Loucy (cell line): ENCODE data around the gene CCDC171.

Experiments
- H2AFZ ChIP-seq: fragments of 200-600 bp; sonication (generic); 2 replicates; pipeline ENCODE4 v1.6.0; 2016; ENCODE audit warnings: antibody characterized with exemption, mild to moderate bottlenecking, low read length, moderate library complexity
- H3F3A ChIP-seq: fragments of 200-600 bp; 2 replicates; pipeline ENCODE4 v1.6.0; 2016; ENCODE audit warnings: antibody characterized with exemption, low read depth, mild to moderate bottlenecking
- H3K27me3 ChIP-seq: fragments of 200-600 bp; sonication (generic); 2 replicates; pipeline ENCODE4 v1.6.1; 2014; ENCODE audit warnings: low read length, mild to moderate bottlenecking; ENCODE audit not compliant: insufficient read depth, poor library complexity, severe bottlenecking
- H3K36me3 ChIP-seq: fragments of 200-600 bp; sonication (generic); 2 replicates; pipeline ENCODE4 v1.6.1; 2016; ENCODE audit warnings: low read length; ENCODE audit not compliant: insufficient read depth
- H3K4me1 ChIP-seq: fragments of 200-600 bp; sonication (generic); 2 replicates; pipeline ENCODE4 v1.5.1; 2014; ENCODE audit warnings: low read length, mild to moderate bottlenecking; ENCODE audit not compliant: insufficient read depth, poor library complexity, severe bottlenecking
- H3K4me2 ChIP-seq: fragments of 200-600 bp; sonication (generic); 2 replicates; pipeline ENCODE4 v1.6.0; 2014; ENCODE audit warnings: antibody characterized with exemption, low read length, low read depth, mild to moderate bottlenecking; ENCODE audit not compliant: poor library complexity, severe bottlenecking
- H3K4me3 ChIP-seq: fragments of 200-600 bp; sonication (generic); 2 replicates; pipeline ENCODE4 v1.5.1; 2014; ENCODE audit warnings: low read length, mild to moderate bottlenecking, mixed read lengths; ENCODE audit not compliant: poor library complexity, severe bottlenecking
- H3K79me2 ChIP-seq: fragments of 200-600 bp; sonication (generic); 2 replicates; pipeline ENCODE4 v1.6.1; 2014; ENCODE audit warnings: low read length; ENCODE audit not compliant: insufficient read depth
- H3K9ac ChIP-seq: fragments of 200-600 bp; sonication (generic); 2 replicates; pipeline ENCODE4 v1.6.0; 2014; ENCODE audit warnings: mild to moderate bottlenecking, low read depth, low read length, moderate library complexity; ENCODE audit not compliant: poor library complexity, severe bottlenecking
- H3K9me2 ChIP-seq: fragments of 200-600 bp; sonication (generic); replicated peaks from 2 replicates; pipeline ENCODE4 v1.6.1; 2016; ENCODE audit warnings: low read depth, low read length, mixed read lengths
- H3K9me3 ChIP-seq: fragments of 200-600 bp; sonication (generic); 2 replicates; pipeline ENCODE4 v1.6.1; 2014; ENCODE audit warnings: mild to moderate bottlenecking, antibody characterized with exemption, low read length, low read depth; ENCODE audit not compliant: insufficient read depth
- H4K20me1 ChIP-seq: fragments of 200-600 bp; sonication (generic); 2 replicates; pipeline ENCODE4 v1.6.0; 2014; ENCODE audit warnings: antibody characterized with exemption, low read length, mild to moderate bottlenecking; ENCODE audit not compliant: insufficient read depth, poor library complexity, severe bottlenecking
- EZH2phosphoT487 ChIP-seq: fragments of 200-600 bp; IDR thresholded peaks from 2 replicates; pipeline ENCODE4 v1.6.1; 2018; ENCODE audit warnings: antibody characterized with exemption, mild to moderate bottlenecking, moderate library complexity, borderline replicate concordance
- TF ChIP-seq, protein P1 (sequence below): fragments of 200-600 bp; sonication (generic); conservative IDR thresholded peaks from 2 replicates; pipeline ENCODE4 v1.5.1; 2014; ENCODE audit warnings: mild to moderate bottlenecking, antibody characterized with exemption, low read length

CCDC171 gene

DNA sequence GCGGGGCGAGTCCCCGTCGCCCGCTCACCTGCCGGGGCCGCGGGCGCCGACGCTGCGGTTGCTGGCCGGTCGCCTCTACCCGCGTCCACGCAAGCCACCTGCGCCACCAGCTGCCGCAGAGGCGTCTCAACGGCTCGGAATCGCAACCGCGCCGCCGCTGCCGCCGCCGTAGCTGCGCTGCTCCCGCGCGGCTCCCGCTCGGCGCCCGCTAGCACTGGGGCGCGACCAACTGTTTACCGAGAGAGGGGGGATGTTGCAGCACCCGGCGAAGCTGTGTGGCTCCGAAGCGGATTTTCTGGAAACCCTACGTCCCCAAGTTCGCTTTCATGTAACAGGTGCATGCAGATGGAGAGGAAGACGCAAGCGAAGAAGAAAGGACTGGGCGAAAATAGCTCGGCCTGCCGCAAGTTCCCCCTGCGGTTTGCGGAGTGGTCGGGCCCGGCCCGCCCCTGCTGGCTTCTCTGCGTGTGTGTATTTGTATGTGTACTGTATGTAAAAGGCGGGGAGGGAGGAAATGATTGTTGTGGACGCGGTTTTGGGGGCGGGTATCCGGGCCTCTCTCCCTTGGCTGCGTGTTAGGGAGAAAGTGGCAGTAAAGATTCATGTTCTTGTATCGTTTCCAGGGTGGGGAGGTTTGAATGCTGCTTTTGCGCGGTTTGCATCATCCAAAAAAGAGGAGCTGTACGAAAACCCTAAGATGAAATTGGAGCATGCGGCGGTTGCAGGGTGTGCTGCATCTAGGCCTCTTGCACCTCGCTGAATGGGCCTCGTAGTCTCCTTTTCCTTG, 41.9 kb upstream of the CCDC171 start, which contains the start of gene PSIP1:
Gene PSIP1, minus strand, starts transcription at position 182 of the 787 bp plus-strand sequence. CDS start 782 bp downstream, outside the sequence.
- Histone ChIP-seq H3K4me2 (peak within 1 kb of the TSS; percentile 97), H3K27me3 (peaks cover 4% of the 10 kb centered on the region), H2AFZ (peak within 1 kb of the TSS; percentile 80), H4K20me1 (peaks cover 41% of the 10 kb centered on the region), H3K9ac (peak within 1 kb of the TSS; percentile 92), H3K36me3 (peaks cover 10% of the 10 kb centered on the region), H3F3A (no peaks in the 10 kb centered on the region), H3K4me1 (peaks cover 56% of the 10 kb centered on the region), H3K9me2 (no peaks in the 10 kb centered on the region), H3K79me2 (peaks cover 47% of the 10 kb centered on the region), H3K4me3 (peak within 1 kb of the TSS; percentile 89), H3K9me3 (no peaks in the 10 kb centered on the region)
- TF ChIP-seq, protein P1, sequence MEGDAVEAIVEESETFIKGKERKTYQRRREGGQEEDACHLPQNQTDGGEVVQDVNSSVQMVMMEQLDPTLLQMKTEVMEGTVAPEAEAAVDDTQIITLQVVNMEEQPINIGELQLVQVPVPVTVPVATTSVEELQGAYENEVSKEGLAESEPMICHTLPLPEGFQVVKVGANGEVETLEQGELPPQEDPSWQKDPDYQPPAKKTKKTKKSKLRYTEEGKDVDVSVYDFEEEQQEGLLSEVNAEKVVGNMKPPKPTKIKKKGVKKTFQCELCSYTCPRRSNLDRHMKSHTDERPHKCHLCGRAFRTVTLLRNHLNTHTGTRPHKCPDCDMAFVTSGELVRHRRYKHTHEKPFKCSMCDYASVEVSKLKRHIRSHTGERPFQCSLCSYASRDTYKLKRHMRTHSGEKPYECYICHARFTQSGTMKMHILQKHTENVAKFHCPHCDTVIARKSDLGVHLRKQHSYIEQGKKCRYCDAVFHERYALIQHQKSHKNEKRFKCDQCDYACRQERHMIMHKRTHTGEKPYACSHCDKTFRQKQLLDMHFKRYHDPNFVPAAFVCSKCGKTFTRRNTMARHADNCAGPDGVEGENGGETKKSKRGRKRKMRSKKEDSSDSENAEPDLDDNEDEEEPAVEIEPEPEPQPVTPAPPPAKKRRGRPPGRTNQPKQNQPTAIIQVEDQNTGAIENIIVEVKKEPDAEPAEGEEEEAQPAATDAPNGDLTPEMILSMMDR: no peak
- no peak for TF ChIP-seq EZH2phosphoT487

DNA sequence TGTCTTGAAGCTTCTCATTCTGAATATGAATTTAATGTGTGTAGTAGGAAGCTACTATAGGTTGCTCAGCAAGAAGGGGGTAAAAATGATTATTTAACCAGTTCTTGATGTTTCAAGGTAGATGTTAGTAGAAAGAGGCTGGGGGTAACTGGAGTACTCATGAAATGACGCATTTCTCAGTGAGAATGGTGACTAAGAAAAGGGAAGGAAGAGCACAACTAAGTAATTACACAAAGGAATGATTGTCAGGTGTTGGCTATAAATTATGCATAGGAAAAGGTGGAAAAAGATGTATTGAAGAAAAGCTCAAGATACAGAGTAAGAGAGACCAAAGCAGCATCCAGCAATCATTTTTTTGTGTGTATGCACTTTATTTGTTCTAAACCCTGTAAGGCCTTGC, 40.6 kb upstream of the CCDC171 start:
- H4K20me1 ChIP-seq: peaks cover 29% of the 10 kb centered on the region
- peak overlapping the region; percentile 89 for H3K4me3 ChIP-seq
- H3K79me2 ChIP-seq: peaks cover 34% of the 10 kb centered on the region
- H3K9me3 ChIP-seq: no peaks in the 10 kb centered on the region
- peak overlapping the region; percentile 95 for H3K4me2 ChIP-seq
- no peaks in the 10 kb centered on the region; the same call in 1 of the 2 replicates for H3K36me3 ChIP-seq
- peak overlapping the region; percentile 92 for H3K9ac ChIP-seq
- no peak overlapping the region for H2AFZ ChIP-seq
- no peak for TF ChIP-seq EZH2phosphoT487
- TF ChIP-seq, protein P1: no peak
- H3F3A ChIP-seq: no peaks in the 10 kb centered on the region
- H3K27me3 ChIP-seq: peaks cover 4% of the 10 kb centered on the region
- H3K4me1 ChIP-seq: peaks cover 44% of the 10 kb centered on the region
- no peaks in the 10 kb centered on the region for H3K9me2 ChIP-seq

DNA sequence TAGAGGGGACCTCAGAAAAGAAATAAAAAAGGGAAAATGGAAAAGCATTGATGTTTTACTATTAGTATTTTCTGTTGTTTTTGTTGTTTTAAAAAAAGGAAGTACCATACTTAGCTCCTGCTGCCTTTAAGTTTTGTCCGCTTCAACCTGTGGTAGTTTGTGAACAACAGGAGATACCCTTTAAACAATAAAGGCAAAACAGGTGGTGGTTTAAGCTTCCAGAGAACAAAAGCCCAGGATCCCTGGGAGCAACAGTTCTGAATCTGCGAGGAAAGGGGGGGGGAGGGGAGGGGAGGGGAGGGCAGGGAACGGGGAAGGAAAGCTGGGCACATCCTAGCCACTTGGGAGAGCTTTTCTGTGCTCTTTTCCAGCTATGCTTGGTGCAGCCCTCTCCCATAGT, 40.0 kb upstream of the CCDC171 start:
- H3K9ac ChIP-seq: no peak overlapping the region

More for the DNA sequence above, 40.0 kb upstream of the CCDC171 start:
- no peaks in the 10 kb centered on the region for H3K9me3 ChIP-seq
- TF ChIP-seq, protein P1: no peak
- no peak for TF ChIP-seq EZH2phosphoT487
- H3K4me3 ChIP-seq: no peak overlapping the region
- H4K20me1 ChIP-seq: peaks cover 22% of the 10 kb centered on the region
- peaks cover 27% of the 10 kb centered on the region for H3K79me2 ChIP-seq
- H3K4me2 ChIP-seq: no peak overlapping the region
- H3K27me3 ChIP-seq: peaks cover 4% of the 10 kb centered on the region
- no peaks in the 10 kb centered on the region for H3K36me3 ChIP-seq
- no peaks in the 10 kb centered on the region for H3K9me2 ChIP-seq
- H2AFZ ChIP-seq: no peak overlapping the region
- H3F3A ChIP-seq: no peaks in the 10 kb centered on the region
- peaks cover 37% of the 10 kb centered on the region for H3K4me1 ChIP-seq
